ENCODE measurements around the gene ZFP36L1. TPM values are rescaled to one million over a fixed set of nuclear protein-coding genes. Genes with fewer than 3 reads are reported as not detected.

The ZFP36L1 gene
- total and polyA plus RNA-seq, 2 of the 13 experiments (the other 11 are each of a cell fraction or from before 2014, with no cell fraction given), result 7.4 to 10.2 TPM

DNA sequence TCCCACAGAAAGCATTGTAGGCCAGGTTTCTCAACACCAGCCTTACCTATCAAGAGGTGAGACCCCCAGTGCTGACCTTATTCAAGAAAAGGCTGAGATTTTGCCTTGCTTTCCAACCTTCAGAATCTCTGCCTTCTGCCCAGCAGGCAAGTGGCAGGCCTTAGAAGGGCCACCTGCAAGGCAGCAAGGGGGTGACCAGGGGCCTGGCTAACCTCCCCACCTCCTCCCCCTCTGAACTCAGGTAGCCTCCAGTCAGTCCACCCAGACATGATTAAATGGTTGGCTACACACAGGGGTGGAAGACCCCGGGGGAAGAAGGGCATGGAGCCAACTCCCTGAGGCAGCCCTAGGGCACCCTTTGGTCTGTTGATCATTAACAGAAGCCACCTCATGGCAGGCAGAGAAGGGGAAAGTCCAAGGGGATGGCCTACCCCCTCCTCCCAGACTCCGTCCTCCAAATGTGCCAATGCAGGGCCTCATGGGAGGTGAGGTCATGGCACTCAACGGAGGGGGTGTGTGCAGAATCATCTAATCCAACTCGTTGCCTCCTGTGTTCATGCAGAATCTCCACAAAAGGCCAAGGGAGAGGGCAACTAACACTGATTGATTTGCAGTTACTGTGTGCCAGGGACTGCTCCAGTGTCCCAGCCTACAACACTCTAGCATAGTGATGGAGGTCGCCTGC is 8.5 kb downstream of the ZFP36L1 start (continued):
- TF ChIP-seq, protein P1, sequence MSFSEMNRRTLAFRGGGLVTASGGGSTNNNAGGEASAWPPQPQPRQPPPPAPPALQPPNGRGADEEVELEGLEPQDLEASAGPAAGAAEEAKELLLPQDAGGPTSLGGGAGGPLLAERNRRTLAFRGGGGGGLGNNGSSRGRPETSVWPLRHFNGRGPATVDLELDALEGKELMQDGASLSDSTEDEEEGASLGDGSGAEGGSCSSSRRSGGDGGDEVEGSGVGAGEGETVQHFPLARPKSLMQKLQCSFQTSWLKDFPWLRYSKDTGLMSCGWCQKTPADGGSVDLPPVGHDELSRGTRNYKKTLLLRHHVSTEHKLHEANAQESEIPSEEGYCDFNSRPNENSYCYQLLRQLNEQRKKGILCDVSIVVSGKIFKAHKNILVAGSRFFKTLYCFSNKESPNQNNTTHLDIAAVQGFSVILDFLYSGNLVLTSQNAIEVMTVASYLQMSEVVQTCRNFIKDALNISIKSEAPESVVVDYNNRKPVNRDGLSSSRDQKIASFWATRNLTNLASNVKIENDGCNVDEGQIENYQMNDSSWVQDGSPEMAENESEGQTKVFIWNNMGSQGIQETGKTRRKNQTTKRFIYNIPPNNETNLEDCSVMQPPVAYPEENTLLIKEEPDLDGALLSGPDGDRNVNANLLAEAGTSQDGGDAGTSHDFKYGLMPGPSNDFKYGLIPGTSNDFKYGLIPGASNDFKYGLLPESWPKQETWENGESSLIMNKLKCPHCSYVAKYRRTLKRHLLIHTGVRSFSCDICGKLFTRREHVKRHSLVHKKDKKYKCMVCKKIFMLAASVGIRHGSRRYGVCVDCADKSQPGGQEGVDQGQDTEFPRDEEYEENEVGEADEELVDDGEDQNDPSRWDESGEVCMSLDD (CRISPR knock-in tag; IDR thresholded peaks at IDR 0.05; ENCODE audit: borderline replicate concordance), result no peak
- TF ChIP-seq KAT8 (CRISPR knock-in tag; IDR thresholded peaks at IDR 0.05) (peak; percentile 74), ZNF556 (CRISPR knock-in tag; IDR thresholded peaks at IDR 0.05; ENCODE audit: borderline replicate concordance) (peak; percentile 61), HOXA7 (CRISPR knock-in tag; IDR thresholded peaks at IDR 0.05) (no peak), ATAD3A (CRISPR knock-in tag; IDR thresholded peaks at IDR 0.05) (no peak), RARG (CRISPR knock-in tag; IDR thresholded peaks at IDR 0.05; ENCODE audit: low read depth) (no peak), POLR2AphosphoS5 (IDR thresholded peaks at IDR 0.05; ENCODE audit: low read depth, low read length) (peak; percentile 57; the same call in 1 of the 2 replicates), ZMYM2 (CRISPR knock-in tag; IDR thresholded peaks at IDR 0.05) (peak; percentile 68), NRL (CRISPR knock-in tag; IDR thresholded peaks at IDR 0.05; ENCODE audit: borderline replicate concordance) (peak; percentile 78; the same call in 1 of the 2 replicates), ZNF3 (CRISPR knock-in tag; IDR thresholded peaks at IDR 0.05) (peak; percentile 47; the same call in 1 of the 2 replicates), MYC (CRISPR knock-in tag; IDR thresholded peaks at IDR 0.05; ENCODE audit: borderline replicate concordance) (peak; percentile 95), MXD4 (CRISPR knock-in tag; IDR thresholded peaks at IDR 0.05) (0 out of 2 replicates have a peak, but pooled peaks have one; percentile 33), ARNT2 (CRISPR knock-in tag; IDR thresholded peaks at IDR 0.05; ENCODE audit: low read depth) (no peak), ZNF230 (CRISPR knock-in tag; IDR thresholded peaks at IDR 0.05) (0 out of 2 replicates have a peak, but pooled peaks have one; percentile 46), PHF20 (CRISPR knock-in tag; IDR thresholded peaks at IDR 0.05) (no peak)
- TF ChIP-seq, protein P2, sequence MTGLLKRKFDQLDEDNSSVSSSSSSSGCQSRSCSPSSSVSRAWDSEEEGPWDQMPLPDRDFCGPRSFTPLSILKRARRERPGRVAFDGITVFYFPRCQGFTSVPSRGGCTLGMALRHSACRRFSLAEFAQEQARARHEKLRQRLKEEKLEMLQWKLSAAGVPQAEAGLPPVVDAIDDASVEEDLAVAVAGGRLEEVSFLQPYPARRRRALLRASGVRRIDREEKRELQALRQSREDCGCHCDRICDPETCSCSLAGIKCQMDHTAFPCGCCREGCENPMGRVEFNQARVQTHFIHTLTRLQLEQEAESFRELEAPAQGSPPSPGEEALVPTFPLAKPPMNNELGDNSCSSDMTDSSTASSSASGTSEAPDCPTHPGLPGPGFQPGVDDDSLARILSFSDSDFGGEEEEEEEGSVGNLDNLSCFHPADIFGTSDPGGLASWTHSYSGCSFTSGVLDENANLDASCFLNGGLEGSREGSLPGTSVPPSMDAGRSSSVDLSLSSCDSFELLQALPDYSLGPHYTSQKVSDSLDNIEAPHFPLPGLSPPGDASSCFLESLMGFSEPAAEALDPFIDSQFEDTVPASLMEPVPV (CRISPR knock-in tag; IDR thresholded peaks at IDR 0.05), result peak; percentile 7; the same call in 1 of the 2 replicates
- TF ChIP-seq, protein P3, sequence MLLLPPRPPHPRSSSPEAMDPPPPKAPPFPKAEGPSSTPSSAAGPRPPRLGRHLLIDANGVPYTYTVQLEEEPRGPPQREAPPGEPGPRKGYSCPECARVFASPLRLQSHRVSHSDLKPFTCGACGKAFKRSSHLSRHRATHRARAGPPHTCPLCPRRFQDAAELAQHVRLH (CRISPR knock-in tag; IDR thresholded peaks at IDR 0.05; ENCODE audit: borderline replicate concordance, low read depth), result peak; percentile 73; the same call in 1 of the 2 replicates
- TF ChIP-seq, protein P4, sequence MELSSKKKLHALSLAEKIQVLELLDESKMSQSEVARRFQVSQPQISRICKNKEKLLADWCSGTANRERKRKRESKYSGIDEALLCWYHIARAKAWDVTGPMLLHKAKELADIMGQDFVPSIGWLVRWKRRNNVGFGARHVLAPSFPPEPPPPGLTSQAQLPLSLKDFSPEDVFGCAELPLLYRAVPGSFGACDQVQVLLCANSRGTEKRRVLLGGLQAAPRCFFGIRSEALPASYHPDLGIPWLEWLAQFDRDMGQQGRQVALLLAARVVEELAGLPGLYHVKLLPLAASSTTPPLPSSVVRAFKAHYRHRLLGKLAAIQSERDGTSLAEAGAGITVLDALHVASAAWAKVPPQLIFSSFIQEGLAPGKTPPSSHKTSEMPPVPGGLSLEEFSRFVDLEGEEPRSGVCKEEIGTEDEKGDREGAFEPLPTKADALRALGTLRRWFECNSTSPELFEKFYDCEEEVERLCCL (CRISPR knock-in tag; IDR thresholded peaks at IDR 0.05; ENCODE audit: borderline replicate concordance), result 0 out of 2 replicates have a peak, but pooled peaks have one; percentile 15
- TF ChIP-seq, protein P5, sequence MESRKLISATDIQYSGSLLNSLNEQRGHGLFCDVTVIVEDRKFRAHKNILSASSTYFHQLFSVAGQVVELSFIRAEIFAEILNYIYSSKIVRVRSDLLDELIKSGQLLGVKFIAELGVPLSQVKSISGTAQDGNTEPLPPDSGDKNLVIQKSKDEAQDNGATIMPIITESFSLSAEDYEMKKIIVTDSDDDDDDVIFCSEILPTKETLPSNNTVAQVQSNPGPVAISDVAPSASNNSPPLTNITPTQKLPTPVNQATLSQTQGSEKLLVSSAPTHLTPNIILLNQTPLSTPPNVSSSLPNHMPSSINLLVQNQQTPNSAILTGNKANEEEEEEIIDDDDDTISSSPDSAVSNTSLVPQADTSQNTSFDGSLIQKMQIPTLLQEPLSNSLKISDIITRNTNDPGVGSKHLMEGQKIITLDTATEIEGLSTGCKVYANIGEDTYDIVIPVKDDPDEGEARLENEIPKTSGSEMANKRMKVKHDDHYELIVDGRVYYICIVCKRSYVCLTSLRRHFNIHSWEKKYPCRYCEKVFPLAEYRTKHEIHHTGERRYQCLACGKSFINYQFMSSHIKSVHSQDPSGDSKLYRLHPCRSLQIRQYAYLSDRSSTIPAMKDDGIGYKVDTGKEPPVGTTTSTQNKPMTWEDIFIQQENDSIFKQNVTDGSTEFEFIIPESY (CRISPR knock-in tag; IDR thresholded peaks at IDR 0.05), result peak; percentile 86
- TF ChIP-seq, protein P6, sequence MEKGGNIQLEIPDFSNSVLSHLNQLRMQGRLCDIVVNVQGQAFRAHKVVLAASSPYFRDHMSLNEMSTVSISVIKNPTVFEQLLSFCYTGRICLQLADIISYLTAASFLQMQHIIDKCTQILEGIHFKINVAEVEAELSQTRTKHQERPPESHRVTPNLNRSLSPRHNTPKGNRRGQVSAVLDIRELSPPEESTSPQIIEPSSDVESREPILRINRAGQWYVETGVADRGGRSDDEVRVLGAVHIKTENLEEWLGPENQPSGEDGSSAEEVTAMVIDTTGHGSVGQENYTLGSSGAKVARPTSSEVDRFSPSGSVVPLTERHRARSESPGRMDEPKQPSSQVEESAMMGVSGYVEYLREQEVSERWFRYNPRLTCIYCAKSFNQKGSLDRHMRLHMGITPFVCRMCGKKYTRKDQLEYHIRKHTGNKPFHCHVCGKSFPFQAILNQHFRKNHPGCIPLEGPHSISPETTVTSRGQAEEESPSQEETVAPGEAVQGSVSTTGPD (CRISPR knock-in tag; IDR thresholded peaks at IDR 0.05), result peak; percentile 80

Measured in HepG2 (cell line).